Activated CD8-positive, alpha-beta T cell treated with anti-CD3 and anti-CD28 coated beads for 36 hours (primary cell): Measurements from ENCODE around the gene LYRM4. TPM values are rescaled to one million over a fixed set of nuclear protein-coding genes. Genes with fewer than 3 reads are reported as not detected.

Experiments used
- ATAC-seq: fragments of 200-7000 bp; cut with Tn5 transposase; one replicate; pipeline ENCODE4 v1.10.0; 2021; ENCODE audit warnings: mild to moderate bottlenecking, moderate library complexity
- CTCF ChIA-PET: fragments of 350-600 bp; sonication (Branson Sonifier 250); formaldehyde crosslinking; loops from one replicate; lab custom pipeline; 2021; ENCODE audit warnings: antibody characterized with exemption; lab: Charles Lee
- POLR2A ChIA-PET: fragments of 350-600 bp; sonication (Branson Sonifier 250); formaldehyde crosslinking; loops from one replicate; lab custom pipeline; 2021; ENCODE audit warnings: antibody characterized with exemption; lab: Charles Lee
- DNase-seq: peaks from one replicate; pipeline ENCODE4 v3.0.0-alpha.2; 2020
- H3K27ac Mint-ChIP-seq: one replicate; pipeline ENCODE4 v1.8.0; 2021; ENCODE audit warnings: mild to moderate bottlenecking, mixed read lengths
- H3K27me3 Mint-ChIP-seq: one replicate; pipeline ENCODE4 v1.8.0; 2021; ENCODE audit warnings: mixed read lengths
- H3K36me3 Mint-ChIP-seq: one replicate; pipeline ENCODE4 v1.8.0; 2021; ENCODE audit warnings: low read depth, mixed read lengths
- H3K4me1 Mint-ChIP-seq: one replicate; pipeline ENCODE4 v1.8.0; 2021; ENCODE audit warnings: low read depth, mixed read lengths
- H3K4me3 Mint-ChIP-seq: one replicate; pipeline ENCODE4 v1.8.0; 2021; ENCODE audit warnings: mild to moderate bottlenecking, moderate library complexity, mixed read lengths
- H3K9me3 Mint-ChIP-seq: one replicate; pipeline ENCODE4 v1.8.0; 2021; ENCODE audit warnings: mixed read lengths
- intact Hi-C: fragments of 100-400 bp; cut with micrococcal nuclease; formaldehyde crosslinking; loops from one replicate; pipeline ENCODE4 v1.10.0; 2022
- total RNA-seq, 2 experiments: library from RNA; stranded (reverse); gene quantifications; one replicate each; pipeline ENCODE4 v1.2.3, GENCODE V29; 2021
- TF ChIP-seq, protein P1 (sequence below): fragments of 200-600 bp; IDR thresholded peaks from one replicate; pipeline ENCODE4 v1.8.0; 2022; ENCODE audit warnings: antibody characterized with exemption, mild to moderate bottlenecking

The LYRM4 gene
- total RNA-seq, 2 experiments from 2014 or later, result 43.5 to 50.6 TPM

DNA sequence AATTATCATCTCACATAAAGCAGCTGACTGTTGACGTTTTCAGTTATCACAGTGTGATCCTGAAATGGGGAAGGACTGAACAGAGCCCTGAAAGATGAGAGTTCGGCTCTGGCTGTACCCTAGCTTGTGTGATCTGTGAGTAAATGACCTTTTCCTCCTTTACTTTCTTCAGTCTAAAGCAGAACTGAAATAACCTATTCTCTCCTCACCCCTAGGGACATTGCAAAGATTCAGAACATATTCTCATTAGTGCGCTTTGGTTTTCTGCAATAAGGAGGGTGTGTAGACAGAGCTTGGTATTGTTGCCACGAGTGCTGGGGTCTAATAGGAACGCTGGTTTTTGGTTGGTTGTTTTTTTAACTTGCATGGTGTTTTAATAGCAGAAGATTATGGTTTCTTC is 17.3 kb upstream of the LYRM4 start:
- intact Hi-C loops, result no loop called here
- Mint-ChIP-seq H3K4me3 (no peak overlapping the region), H3K4me1 (peaks cover 42% of the 10 kb centered on the region), H3K9me3 (no peaks in the 10 kb centered on the region), H3K27me3 (no peaks in the 10 kb centered on the region), H3K27ac (no peak overlapping the region), H3K36me3 (peaks cover 12% of the 10 kb centered on the region)
- DNase-seq (no peak), ATAC-seq (no peak)
- ChIA-PET POLR2A (interaction anchor here (0.6 to 7.8 kb wide), 2 partner anchors 14 to 17 kb away, joined by 3 to 41 read pairs; partner anchors contain the start of genes FARS2 and LYRM4), CTCF (interaction anchor here (1.4 to 2.3 kb wide), 2 partner anchors 13 to 134 kb away, joined by 4 to 6 read pairs; no protein-coding TSS in a partner anchor)
- TF ChIP-seq, protein P1, sequence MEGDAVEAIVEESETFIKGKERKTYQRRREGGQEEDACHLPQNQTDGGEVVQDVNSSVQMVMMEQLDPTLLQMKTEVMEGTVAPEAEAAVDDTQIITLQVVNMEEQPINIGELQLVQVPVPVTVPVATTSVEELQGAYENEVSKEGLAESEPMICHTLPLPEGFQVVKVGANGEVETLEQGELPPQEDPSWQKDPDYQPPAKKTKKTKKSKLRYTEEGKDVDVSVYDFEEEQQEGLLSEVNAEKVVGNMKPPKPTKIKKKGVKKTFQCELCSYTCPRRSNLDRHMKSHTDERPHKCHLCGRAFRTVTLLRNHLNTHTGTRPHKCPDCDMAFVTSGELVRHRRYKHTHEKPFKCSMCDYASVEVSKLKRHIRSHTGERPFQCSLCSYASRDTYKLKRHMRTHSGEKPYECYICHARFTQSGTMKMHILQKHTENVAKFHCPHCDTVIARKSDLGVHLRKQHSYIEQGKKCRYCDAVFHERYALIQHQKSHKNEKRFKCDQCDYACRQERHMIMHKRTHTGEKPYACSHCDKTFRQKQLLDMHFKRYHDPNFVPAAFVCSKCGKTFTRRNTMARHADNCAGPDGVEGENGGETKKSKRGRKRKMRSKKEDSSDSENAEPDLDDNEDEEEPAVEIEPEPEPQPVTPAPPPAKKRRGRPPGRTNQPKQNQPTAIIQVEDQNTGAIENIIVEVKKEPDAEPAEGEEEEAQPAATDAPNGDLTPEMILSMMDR, result no peak

DNA sequence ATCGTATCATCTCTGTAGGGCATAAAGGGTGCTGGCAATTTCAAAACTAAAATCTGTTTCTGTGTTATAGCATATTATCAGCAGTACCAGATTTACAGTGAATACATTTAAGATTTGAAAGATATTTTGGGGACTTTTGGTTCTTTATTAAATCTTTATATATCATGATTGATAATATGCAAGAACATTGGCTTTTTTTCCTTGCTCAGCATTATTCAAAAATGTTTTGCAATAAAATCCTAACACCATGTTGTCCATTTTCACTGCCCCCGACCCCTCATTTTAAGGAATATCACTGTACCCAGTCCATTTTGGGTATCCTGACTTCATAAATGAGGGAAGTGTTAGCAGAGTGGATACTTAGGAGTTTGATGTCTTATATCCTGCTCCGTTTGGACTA is 16.8 kb upstream of the LYRM4 start:
- intact Hi-C loops, result no loop called here
- H3K9me3 Mint-ChIP-seq, result no peaks in the 10 kb centered on the region
- H3K36me3 Mint-ChIP-seq, result peaks cover 15% of the 10 kb centered on the region
- no peaks in the 10 kb centered on the region for H3K27me3 Mint-ChIP-seq
- ATAC-seq (no peak), DNase-seq (no peak)
- no peak overlapping the region for H3K4me3 Mint-ChIP-seq
- H3K27ac Mint-ChIP-seq, result no peak overlapping the region
- CTCF ChIA-PET, result interaction anchor here (1.4 to 2.3 kb wide), 3 partner anchors 13 to 134 kb away, joined by 4 to 6 read pairs (median 4); no protein-coding TSS in a partner anchor
- H3K4me1 Mint-ChIP-seq, result peaks cover 47% of the 10 kb centered on the region
- TF ChIP-seq, protein P1, result no peak
- POLR2A ChIA-PET, result interaction anchor here (7.8 kb wide), 1 partner anchor 17 kb away, joined by 41 read pairs; the partner anchor contains the start of genes FARS2 and LYRM4

DNA sequence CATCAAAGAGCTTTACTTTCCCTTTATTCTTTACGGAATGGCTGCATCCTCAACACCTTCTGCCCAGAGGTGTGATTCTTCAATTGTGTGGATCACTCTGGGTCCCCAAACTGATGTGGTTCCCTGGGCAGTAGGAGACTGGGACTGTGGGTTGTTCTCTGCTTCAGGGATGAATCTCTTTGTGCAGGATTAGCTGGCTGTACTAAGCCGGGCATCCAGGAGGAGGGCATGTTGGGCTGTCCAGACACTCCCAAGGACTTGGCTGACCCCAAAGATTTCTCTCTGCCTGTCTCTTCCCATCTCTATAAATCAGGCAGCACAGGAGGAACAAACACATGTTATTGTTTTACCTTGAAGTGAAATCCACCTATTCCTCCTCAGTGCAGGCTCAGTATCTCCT is 15.8 kb upstream of the LYRM4 start:
- intact Hi-C loops, result no loop called here
- DNase-seq (no peak), ATAC-seq (no peak)
- Mint-ChIP-seq H3K4me1 (peaks cover 49% of the 10 kb centered on the region), H3K4me3 (no peak overlapping the region), H3K27me3 (no peaks in the 10 kb centered on the region), H3K27ac (no peak overlapping the region), H3K36me3 (peaks cover 19% of the 10 kb centered on the region), H3K9me3 (no peaks in the 10 kb centered on the region)
- POLR2A ChIA-PET, result interaction anchor here (7.8 kb wide), 1 partner anchor 16 kb away, joined by 41 read pairs; the partner anchor contains the start of genes FARS2 and LYRM4
- TF ChIP-seq, protein P1, result no peak
- CTCF ChIA-PET, result interaction anchor here (1.7 to 2.3 kb wide), 2 partner anchors 27 to 133 kb away, joined by 4 to 6 read pairs; no protein-coding TSS in a partner anchor

DNA sequence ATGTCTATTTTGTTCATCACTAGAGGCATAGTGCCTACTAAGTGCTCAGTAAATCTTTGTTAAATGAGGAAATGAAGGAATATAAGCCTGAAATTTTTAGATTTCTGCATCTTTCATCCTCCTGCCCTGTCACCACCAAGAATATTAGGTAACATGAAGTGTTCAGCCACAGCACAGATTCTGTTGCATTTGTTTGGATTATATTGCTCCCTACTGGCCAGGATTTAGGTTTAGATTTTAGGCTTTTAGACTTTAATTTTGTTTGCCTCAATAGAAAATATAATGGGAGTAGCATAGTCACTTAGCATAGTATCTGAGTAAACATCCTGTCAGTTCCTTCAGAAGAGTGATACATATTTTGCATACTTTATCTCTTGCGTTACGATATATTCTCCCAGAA is 14.7 kb upstream of the LYRM4 start:
- POLR2A ChIA-PET, result interaction anchor here (7.8 kb wide), 1 partner anchor 15 kb away, joined by 41 read pairs; the partner anchor contains the start of genes FARS2 and LYRM4
- intact Hi-C loops, result no loop called here
- H3K9me3 Mint-ChIP-seq, result no peaks in the 10 kb centered on the region
- no peaks in the 10 kb centered on the region for H3K27me3 Mint-ChIP-seq
- H3K27ac Mint-ChIP-seq, result no peak overlapping the region
- H3K36me3 Mint-ChIP-seq, result peaks cover 19% of the 10 kb centered on the region
- DNase-seq (no peak), ATAC-seq (no peak)
- TF ChIP-seq, protein P1, result no peak
- peaks cover 52% of the 10 kb centered on the region for H3K4me1 Mint-ChIP-seq
- CTCF ChIA-PET, result interaction anchor here (1.1 to 2.3 kb wide), 2 partner anchors 12 to 132 kb away, joined by 3 to 6 read pairs; no protein-coding TSS in a partner anchor
- no peak overlapping the region for H3K4me3 Mint-ChIP-seq

DNA sequence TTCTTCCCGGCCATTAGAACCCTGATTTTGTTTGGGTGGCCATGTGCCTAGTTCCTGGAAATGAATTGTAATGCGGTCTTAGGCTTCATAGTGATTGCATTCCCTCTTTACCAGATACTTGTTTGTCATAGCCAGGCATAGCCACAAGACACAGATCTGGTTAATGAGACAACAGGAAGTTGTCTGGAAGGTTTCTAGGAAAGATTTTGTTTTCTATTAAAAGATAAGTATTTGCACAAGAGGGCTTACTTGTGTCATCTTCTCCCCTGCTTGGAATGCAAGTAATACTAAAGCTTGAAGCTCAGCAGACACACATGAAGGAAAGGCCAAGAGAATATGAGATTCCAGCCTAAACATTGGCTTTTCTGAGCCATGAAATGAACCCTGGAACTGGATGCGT is 13.5 kb upstream of the LYRM4 start:
- H3K36me3 Mint-ChIP-seq, result peaks cover 21% of the 10 kb centered on the region
- intact Hi-C loops, result no loop called here
- POLR2A ChIA-PET, result interaction anchor here (7.8 kb wide), 1 partner anchor 13 kb away, joined by 41 read pairs; the partner anchor contains the start of genes FARS2 and LYRM4
- TF ChIP-seq, protein P1, result no peak
- CTCF ChIA-PET, result interaction anchor here (1.1 to 1.2 kb wide), 3 partner anchors 9 to 128 kb away, joined by 3 read pairs; no protein-coding TSS in a partner anchor
- H3K27me3 Mint-ChIP-seq, result no peaks in the 10 kb centered on the region
- peaks cover 47% of the 10 kb centered on the region for H3K4me1 Mint-ChIP-seq
- ATAC-seq, result no peak
- H3K9me3 Mint-ChIP-seq, result no peaks in the 10 kb centered on the region
- no peak for DNase-seq
- H3K27ac Mint-ChIP-seq, result no peak overlapping the region
- no peak overlapping the region for H3K4me3 Mint-ChIP-seq
